Esophagus muscularis mucosa (tissue), 4 donors: ENCODE measurements around the gene CDHR4. TPM values are rescaled to one million over a fixed set of nuclear protein-coding genes. Genes with fewer than 3 reads are reported as not detected.

ENCODE experiments used
- DNase-seq: peaks from one replicate; pipeline ENCODE4 v3.0.0-alpha.2; 2017; ENCODE audit errors: extremely low spot score
- H3K27ac ChIP-seq, 4 donors: fragments of 200-600 bp; sonication (generic); replicated peaks in 1 of 4; 1 replicate in 3 of 4; 2 replicates in 1 of 4; pipeline ENCODE4 v1.5.1; 2016 to 2019; ENCODE audit warnings: mild to moderate bottlenecking in 1 of 4
- H3K27me3 ChIP-seq, 4 donors: fragments of 200-600 bp; sonication (generic); one replicate each; pipeline versions ENCODE4 v1.5.1 to v1.6.0; 2016 to 2019
- H3K36me3 ChIP-seq, 4 donors: fragments of 200-600 bp; sonication (generic); one replicate each; pipeline ENCODE4 v1.5.1; 2016 to 2019
- H3K4me1 ChIP-seq, 4 donors: fragments of 200-600 bp; sonication (generic); one replicate each; pipeline ENCODE4 v1.5.1; 2016 to 2019
- H3K4me3 ChIP-seq, 4 donors: fragments of 200-600 bp; sonication (generic); 1 replicate in 2 of 4; 2 replicates in 2 of 4; pipeline ENCODE4 v1.5.1; 2016 to 2019; ENCODE audit warnings: mild to moderate bottlenecking in 4 of 4, moderate library complexity in 1 of 4
- H3K9me3 ChIP-seq, 4 donors: fragments of 200-600 bp; sonication (generic); 1 replicate in 3 of 4; 2 replicates in 1 of 4; pipeline ENCODE4 v1.5.1; 2016 to 2019
- EP300 ChIP-seq: sonication (generic); formaldehyde crosslinking; IDR thresholded peaks from one replicate; pipeline ENCODE4 v1.6.1; 2017; ENCODE audit warnings: antibody characterized with exemption
- POLR2A ChIP-seq: fragments of 450-650 bp; IDR thresholded peaks from one replicate; pipeline ENCODE4 v1.6.1; 2017; ENCODE audit warnings: antibody characterized with exemption, moderate library complexity, mild to moderate bottlenecking, low read depth
- POLR2AphosphoS5 ChIP-seq, 2 donors: sonication (generic); formaldehyde crosslinking; IDR thresholded peaks; one replicate each; pipeline ENCODE4 v1.6.1; 2017; ENCODE audit warnings: antibody characterized with exemption in 2 of 2
- WGBS: methylation state at CpG from one replicate; pipeline ENCODE4 v1.1.5; 2018; 5-methylcytosine and 5-hydroxymethylcytosine counted together
- intact Hi-C: fragments of 100-400 bp; cut with DNase I; formaldehyde crosslinking; loops from one replicate; pipeline ENCODE4 v1.15.1; 2023
- total RNA-seq, 4 donors: library from RNA; depleted of rRNA; stranded (reverse); fragments of >200 nt; gene quantifications; one replicate each; pipeline versions ENCODE4 v1.1.0 to v1.2.1, GENCODE V29; 2016
- TF ChIP-seq, protein P1 (sequence below), 3 experiments: fragments of 200-600 bp in 2 of 3; fragments of 450-650 bp in 1 of 3; sonication (generic) in 2 of 3; IDR thresholded peaks; one replicate each; pipeline ENCODE4 v1.5.1; 2017 to 2019; ENCODE audit warnings: antibody characterized with exemption in 3 of 3, mild to moderate bottlenecking in 2 of 3, moderate library complexity in 1 of 3

The CDHR4 gene
- total RNA-seq, 4 donors from 2014 or later, result 0.17 TPM; not detected in 3

DNA sequence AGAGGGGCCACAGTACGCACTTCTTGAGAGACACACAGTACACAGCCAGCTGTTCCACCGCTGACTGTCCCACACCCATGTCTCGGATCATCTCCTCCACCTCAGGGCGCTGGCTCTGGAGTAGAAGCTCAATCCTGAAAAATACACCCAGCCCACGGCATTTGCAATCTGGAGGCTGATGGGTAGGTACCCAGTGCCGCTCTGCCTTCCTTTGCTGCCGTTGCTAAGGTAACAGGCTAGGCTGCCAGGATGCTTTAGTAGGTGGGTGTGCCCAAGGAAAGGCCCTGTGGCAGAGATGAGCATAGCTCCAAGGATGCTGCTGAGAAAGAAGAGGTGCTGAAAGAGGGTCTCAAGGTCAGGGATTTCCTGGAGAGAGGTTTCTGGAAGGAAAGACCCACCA lies 42.1 kb upstream of the CDHR4 start:
- 90% methylated on average over 7 of the region's 7 CpGs for WGBS
- no peak overlapping the region for H3K27ac ChIP-seq
- H3K4me3 ChIP-seq, result no peak overlapping the region
- peaks cover 0 to 18% (median 0%) of the 10 kb centered on the region in 4 donors for H3K36me3 ChIP-seq
- no peak for DNase-seq
- H3K9me3 ChIP-seq, result no peaks in the 10 kb centered on the region
- peaks cover 14 to 26% (median 20%) of the 10 kb centered on the region in 4 donors for H3K4me1 ChIP-seq
- TF ChIP-seq POLR2A (no peak), EP300 (no peak), POLR2AphosphoS5 (IDR thresholded peaks at IDR 0.05) (no peak)
- TF ChIP-seq, protein P1, sequence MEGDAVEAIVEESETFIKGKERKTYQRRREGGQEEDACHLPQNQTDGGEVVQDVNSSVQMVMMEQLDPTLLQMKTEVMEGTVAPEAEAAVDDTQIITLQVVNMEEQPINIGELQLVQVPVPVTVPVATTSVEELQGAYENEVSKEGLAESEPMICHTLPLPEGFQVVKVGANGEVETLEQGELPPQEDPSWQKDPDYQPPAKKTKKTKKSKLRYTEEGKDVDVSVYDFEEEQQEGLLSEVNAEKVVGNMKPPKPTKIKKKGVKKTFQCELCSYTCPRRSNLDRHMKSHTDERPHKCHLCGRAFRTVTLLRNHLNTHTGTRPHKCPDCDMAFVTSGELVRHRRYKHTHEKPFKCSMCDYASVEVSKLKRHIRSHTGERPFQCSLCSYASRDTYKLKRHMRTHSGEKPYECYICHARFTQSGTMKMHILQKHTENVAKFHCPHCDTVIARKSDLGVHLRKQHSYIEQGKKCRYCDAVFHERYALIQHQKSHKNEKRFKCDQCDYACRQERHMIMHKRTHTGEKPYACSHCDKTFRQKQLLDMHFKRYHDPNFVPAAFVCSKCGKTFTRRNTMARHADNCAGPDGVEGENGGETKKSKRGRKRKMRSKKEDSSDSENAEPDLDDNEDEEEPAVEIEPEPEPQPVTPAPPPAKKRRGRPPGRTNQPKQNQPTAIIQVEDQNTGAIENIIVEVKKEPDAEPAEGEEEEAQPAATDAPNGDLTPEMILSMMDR (IDR thresholded peaks at IDR 0.05), result no peak
- intact Hi-C loops, result loop anchor here (5.0 kb wide), 1 partner anchor 60 kb away; the partner anchor contains the start of gene MST1R
- H3K27me3 ChIP-seq, result no peaks in the 10 kb centered on the region

DNA sequence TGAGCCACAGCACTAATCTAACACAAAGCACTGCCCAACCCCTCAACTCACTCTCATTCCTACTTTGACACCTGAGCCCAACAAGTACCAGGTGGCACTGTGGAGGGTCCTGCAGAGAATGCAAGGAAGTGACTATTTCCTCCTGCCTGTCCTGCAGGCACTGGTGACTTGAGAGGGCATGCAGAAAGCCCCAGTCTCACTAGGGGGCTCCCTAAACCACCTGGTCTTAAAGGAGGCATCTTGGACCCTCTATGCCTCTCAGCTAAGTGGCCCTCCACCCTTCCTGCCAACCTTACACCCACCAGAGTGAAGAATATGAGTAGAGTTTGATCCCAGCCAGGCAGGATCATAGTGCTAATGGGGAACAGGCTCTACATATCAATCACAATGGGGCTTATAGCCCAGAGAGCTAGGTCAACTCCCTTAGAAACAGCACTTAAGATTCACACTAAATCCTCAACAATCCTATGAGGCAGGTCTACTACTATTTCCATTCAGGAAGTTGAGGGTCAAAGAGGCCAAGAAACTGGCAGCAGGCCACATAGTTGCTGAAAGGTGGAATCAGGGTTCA lies 41.5 kb upstream of the CDHR4 start:
- H3K27me3 ChIP-seq, result no peaks in the 10 kb centered on the region
- H3K27ac ChIP-seq, result no peak overlapping the region
- intact Hi-C loops, result loop anchor here (5.0 kb wide), 1 partner anchor 61 kb away; the partner anchor contains the start of gene MST1R
- H3K4me3 ChIP-seq, result no peak overlapping the region
- H3K4me1 ChIP-seq, result peaks cover 14 to 26% (median 20%) of the 10 kb centered on the region in 4 donors
- H3K9me3 ChIP-seq, result no peaks in the 10 kb centered on the region
- DNase-seq, result no peak
- TF ChIP-seq EP300 (no peak), POLR2AphosphoS5 (IDR thresholded peaks at IDR 0.05) (no peak), POLR2A (no peak)
- TF ChIP-seq, protein P1 (IDR thresholded peaks at IDR 0.05), result peak in 2 of 3 experiments; percentile 20 to 26
- H3K36me3 ChIP-seq, result peaks cover 0 to 14% (median 0%) of the 10 kb centered on the region in 4 donors

DNA sequence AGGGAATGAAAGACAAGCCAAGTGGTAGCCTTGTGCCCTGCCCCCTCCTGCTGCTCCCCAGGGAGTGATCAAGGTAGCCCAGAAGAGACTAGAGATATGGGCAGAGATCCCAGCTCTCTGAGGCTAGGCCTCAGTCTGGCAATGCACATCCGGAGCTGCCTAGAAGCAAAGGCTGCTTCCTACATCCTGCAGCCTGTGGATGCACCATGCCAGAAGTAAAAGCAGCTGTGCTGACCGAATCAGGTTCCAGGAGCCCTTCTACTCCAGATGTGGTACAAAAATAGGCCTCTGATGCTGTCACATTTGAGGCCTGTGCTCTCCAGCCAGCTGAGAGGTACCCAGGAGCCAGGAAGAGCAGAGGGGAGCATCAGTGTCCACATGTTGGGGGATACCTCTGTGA lies 40.7 kb upstream of the CDHR4 start:
- H3K4me3 ChIP-seq, result no peak overlapping the region
- H3K36me3 ChIP-seq, result peaks cover 0 to 9% (median 0%) of the 10 kb centered on the region in 4 donors
- peaks cover 14 to 26% (median 20%) of the 10 kb centered on the region in 4 donors for H3K4me1 ChIP-seq
- TF ChIP-seq, protein P1 (IDR thresholded peaks at IDR 0.05), result no peak
- no peak for TF ChIP-seq POLR2A
- no peak for TF ChIP-seq EP300
- TF ChIP-seq POLR2AphosphoS5 (IDR thresholded peaks at IDR 0.05), result no peak
- no peak for DNase-seq
- 25% methylated on average over 1 of the region's 2 CpGs for WGBS
- no peak overlapping the region for H3K27ac ChIP-seq
- intact Hi-C loops, result loop anchor here (5.0 kb wide), 1 partner anchor 62 kb away; the partner anchor contains the start of gene MST1R
- no peaks in the 10 kb centered on the region for H3K27me3 ChIP-seq
- H3K9me3 ChIP-seq, result no peaks in the 10 kb centered on the region

DNA sequence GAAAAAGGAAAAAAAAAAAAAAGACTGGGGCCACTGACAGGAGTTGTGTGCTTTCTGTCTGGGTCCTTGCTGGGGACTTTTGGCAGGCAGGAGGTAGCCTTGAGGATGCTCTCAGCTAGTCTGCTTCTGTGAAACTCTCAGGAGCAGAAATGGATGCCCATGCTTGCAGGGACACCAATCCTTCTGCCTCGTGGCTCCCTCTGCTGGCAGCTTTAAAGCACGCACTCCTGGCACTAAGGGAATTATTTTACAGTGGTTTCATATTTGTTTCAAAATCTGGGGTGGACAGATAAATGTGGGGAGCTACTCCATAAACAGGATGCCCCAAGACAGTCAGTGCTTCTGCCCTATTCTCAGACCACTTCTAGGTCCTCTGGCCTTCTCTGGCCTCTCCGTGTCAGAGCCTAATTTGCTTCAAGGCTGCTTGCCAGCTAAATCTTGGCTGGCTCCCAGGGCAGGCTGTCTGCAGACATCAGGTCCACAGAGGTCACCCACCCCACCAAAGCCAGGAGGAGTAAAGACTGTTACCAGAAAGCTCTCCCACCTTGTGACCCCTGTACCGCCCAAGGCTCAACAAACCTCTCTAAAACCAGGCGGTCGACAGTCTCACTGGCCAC lies 39.6 kb upstream of the CDHR4 start:
- 29% methylated on average over 6 of the region's 6 CpGs for WGBS
- intact Hi-C loops, result loop anchor here (1.0 to 5.0 kb wide), 3 partner anchors 37 to 137 kb away; partner anchors contain the start of gene GMPPB
- Histone ChIP-seq H3K9me3 (no peaks in the 10 kb centered on the region), H3K4me3 (no peak overlapping the region), H3K36me3 (peaks cover 0 to 6% (median 0%) of the 10 kb centered on the region in 4 donors), H3K4me1 (peaks cover 14 to 26% (median 20%) of the 10 kb centered on the region in 4 donors), H3K27me3 (no peaks in the 10 kb centered on the region), H3K27ac (peak overlapping the region in 2 of 4 donors; percentile 26 to 41)
- DNase-seq, result no peak
- TF ChIP-seq POLR2AphosphoS5 (IDR thresholded peaks at IDR 0.05), result peak; percentile 46 to 65
- TF ChIP-seq, protein P1 (IDR thresholded peaks at IDR 0.05), result peak; percentile 92 to 94 (median 94)
- TF ChIP-seq EP300, result no peak
- no peak for TF ChIP-seq POLR2A
